CD14-positive monocyte (primary cell): ENCODE results near the gene ELP6. TPM values are rescaled to one million over a fixed set of nuclear protein-coding genes. Genes with fewer than 3 reads are reported as not detected.
"Not testable (repeated sequence)": the region's sequence is repeated elsewhere in the genome, so short reads cannot be mapped to it uniquely, and the experiment has no call there.

Experiments
- DNase-seq, 3 donors: peaks; one replicate each; pipeline ENCODE4 v3.0.0-alpha.2; 2011 to 2022
- H2AFZ ChIP-seq: 2 replicates; pipeline ENCODE4 v1.6.0; 2012; ENCODE audit warnings: mild to moderate bottlenecking, low read depth, low read length, inconsistent platforms; ENCODE audit not compliant: insufficient read depth, poor library complexity, severe bottlenecking
- H3K27ac ChIP-seq, 2 donors: 1 replicate in 1 of 2; 2 replicates in 1 of 2; pipeline ENCODE4 v1.5.1; 2012 to 2013; ENCODE audit warnings: low read length in 2 of 2, control low read depth in 1 of 2, inconsistent platforms in 1 of 2, low read depth in 1 of 2, mild to moderate bottlenecking in 1 of 2
- H3K27me3 ChIP-seq, 2 donors: one replicate each; pipeline versions ENCODE4 v1.6.0 to v1.6.1; 2011 to 2013; ENCODE audit warnings: low read length in 2 of 2; ENCODE audit not compliant: control insufficient read depth in 2 of 2, insufficient read depth in 2 of 2
- H3K36me3 ChIP-seq, 2 donors: replicated peaks in 1 of 2; 1 replicate in 1 of 2; 2 replicates in 1 of 2; pipeline versions ENCODE4 v1.5.1 to v1.6.1; 2012 to 2013; ENCODE audit warnings: low read length in 2 of 2, control low read depth in 1 of 2, inconsistent platforms in 1 of 2, mild to moderate bottlenecking in 1 of 2; ENCODE audit not compliant: insufficient read depth in 2 of 2, control insufficient read depth in 1 of 2
- H3K4me1 ChIP-seq, 2 donors: 1 replicate in 1 of 2; 2 replicates in 1 of 2; pipeline versions ENCODE4 v1.5.1 to v1.6.1; 2012 to 2013; ENCODE audit warnings: low read length in 2 of 2, control low read depth in 1 of 2, inconsistent platforms in 1 of 2, mild to moderate bottlenecking in 1 of 2, moderate library complexity in 1 of 2; ENCODE audit not compliant: insufficient read depth in 2 of 2, control insufficient read depth in 1 of 2
- H3K4me2 ChIP-seq: replicated peaks from 2 replicates; pipeline ENCODE3; 2012; ENCODE audit warnings: low read length, moderate library complexity, mild to moderate bottlenecking; ENCODE audit not compliant: poor library complexity, severe bottlenecking; ENCODE audit errors: extremely low read depth
- H3K4me3 ChIP-seq, 3 experiments: fragments of 200-600 bp in 1 of 3; sonication (generic) in 1 of 3; replicated peaks in 1 of 3; 1 replicate in 2 of 3; 2 replicates in 1 of 3; pipeline ENCODE4 v1.5.1; 2011 to 2013; ENCODE audit warnings: low read length in 3 of 3, mild to moderate bottlenecking in 3 of 3, control low read depth in 2 of 3, low read depth in 2 of 3, inconsistent platforms in 1 of 3, moderate library complexity in 1 of 3
- H3K79me2 ChIP-seq: 2 replicates; pipeline ENCODE4 v1.6.0; 2012; ENCODE audit warnings: mild to moderate bottlenecking, control low read depth, inconsistent platforms, low read length, moderate library complexity; ENCODE audit not compliant: insufficient read depth
- H3K9ac ChIP-seq: 2 replicates; pipeline ENCODE4 v1.6.0; 2017; ENCODE audit warnings: low read length, mild to moderate bottlenecking; ENCODE audit not compliant: insufficient read depth, poor library complexity, severe bottlenecking
- H3K9me3 ChIP-seq, 2 donors: replicated peaks in 1 of 2; 1 replicate in 1 of 2; 2 replicates in 1 of 2; pipeline versions ENCODE4 v1.5.1 to v1.6.1; 2012 to 2013; ENCODE audit warnings: low read length in 2 of 2, control low read depth in 1 of 2; ENCODE audit not compliant: control insufficient read depth in 1 of 2, insufficient read depth in 1 of 2
- H4K20me1 ChIP-seq: 2 replicates; pipeline ENCODE4 v1.6.0; 2012; ENCODE audit warnings: mild to moderate bottlenecking, low read length, control low read depth, moderate library complexity; ENCODE audit not compliant: insufficient read depth
- H3K27ac Mint-ChIP-seq, 7 donors: one replicate each; pipeline ENCODE4 v1.8.0; 2020; ENCODE audit warnings: mild to moderate bottlenecking in 7 of 7, mixed read lengths in 7 of 7, moderate library complexity in 6 of 7, inconsistent platforms in 2 of 7
- H3K27me3 Mint-ChIP-seq, 3 donors: one replicate each; pipeline ENCODE4 v1.8.0; 2021 to 2022; ENCODE audit warnings: low read depth in 3 of 3, mild to moderate bottlenecking in 3 of 3, mixed read lengths in 3 of 3, moderate library complexity in 3 of 3, inconsistent platforms in 1 of 3
- H3K36me3 Mint-ChIP-seq, 2 donors: one replicate each; pipeline ENCODE4 v1.8.0; 2020; ENCODE audit warnings: mixed read lengths in 2 of 2, inconsistent platforms in 1 of 2, mild to moderate bottlenecking in 1 of 2
- H3K4me1 Mint-ChIP-seq: one replicate; pipeline ENCODE4 v1.8.0; 2020; ENCODE audit warnings: mild to moderate bottlenecking, mixed read lengths
- H3K4me3 Mint-ChIP-seq, 2 donors: one replicate each; pipeline ENCODE4 v1.8.0; 2020; ENCODE audit warnings: mild to moderate bottlenecking in 2 of 2, mixed read lengths in 2 of 2, moderate library complexity in 1 of 2
- H3K9me3 Mint-ChIP-seq, 7 donors: one replicate each; pipeline ENCODE4 v1.8.0; 2020 to 2022; ENCODE audit warnings: mixed read lengths in 7 of 7, mild to moderate bottlenecking in 6 of 7, moderate library complexity in 6 of 7, inconsistent platforms in 2 of 7
- WGBS: methylation state at CpG from one replicate; pipeline ENCODE4 v1.1.5; 2013; ENCODE audit warnings: missing lambda C conversion rate; ENCODE audit not compliant: insufficient coverage; 5-methylcytosine and 5-hydroxymethylcytosine counted together
- intact Hi-C, 2 donors: fragments of 100-400 bp; cut with micrococcal nuclease; formaldehyde crosslinking; loops; one replicate each; pipeline versions ENCODE4 v1.15.0 to v1.15.1; 2023
- polyA plus RNA-seq, 3 donors: library from polyadenylated mRNA; depleted of rRNA in 1 of 3; unstranded in 2 of 3; stranded (reverse) in 1 of 3; fragments of 300-500 nt in 2 of 3; fragments of >200 nt in 1 of 3; fragmentation: Illumina TruSeq in 2 of 3; gene quantifications; 1 replicate in 2 of 3; 2 replicates in 1 of 3; pipeline ENCODE4 v1.2.3, GENCODE V29; 2012 to 2021
- TF ChIP-seq, protein P1 (sequence below): fragments of 200-600 bp; IDR thresholded peaks from one replicate; pipeline ENCODE4 v1.8.0; 2022; ENCODE audit warnings: antibody characterized with exemption, mild to moderate bottlenecking

The ELP6 gene
- polyA plus RNA-seq, 3 donors, result 14.0 to 18.3 (median 14.9) TPM

- no peak overlapping the region for H3K27ac ChIP-seq
Observed at GRCh38 chr3:47464588-47464987, 48.9 kb downstream of the ELP6 start.

DNA sequence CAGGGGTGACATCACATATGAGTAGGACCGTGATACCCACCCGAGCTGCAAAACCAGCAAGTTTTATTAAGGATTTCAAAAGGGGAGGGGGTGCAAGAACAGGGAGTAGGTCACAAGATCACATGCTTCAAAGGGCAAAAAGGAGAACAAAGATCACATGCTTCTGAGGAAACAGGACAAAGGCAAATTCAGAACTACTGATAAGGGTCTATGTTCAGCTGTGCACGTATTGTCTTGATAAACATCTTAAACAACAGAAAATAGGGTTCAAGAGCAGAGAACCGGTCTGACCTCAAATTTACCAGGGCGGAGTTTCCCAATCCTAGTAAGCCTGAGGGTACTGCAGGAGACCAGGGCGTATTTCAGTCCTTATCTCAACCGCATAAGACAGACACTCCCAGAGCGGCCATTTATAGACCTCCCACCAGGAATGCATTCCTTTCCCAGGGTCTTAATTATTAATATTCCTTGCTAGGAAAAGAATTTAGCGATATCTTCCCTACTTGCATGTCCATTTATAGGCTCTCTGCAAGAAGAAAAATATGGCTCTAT, 53.9 kb downstream of the ELP6 start:
- Mint-ChIP-seq H3K4me1 (peaks cover 30% of the 10 kb centered on the region), H3K36me3 (peaks cover 8 to 14% of the 10 kb centered on the region in 2 donors), H3K9me3 (peaks cover 12 to 20% (median 15%) of the 10 kb centered on the region in 7 donors)
- DNase-seq, H3K9ac ChIP-seq, H3K27me3 ChIP-seq, H3K27ac ChIP-seq, intact Hi-C loops, H3K4me3 ChIP-seq, H3K4me3 Mint-ChIP-seq, H3K27ac Mint-ChIP-seq, H3K4me2 ChIP-seq, H2AFZ ChIP-seq, H3K27me3 Mint-ChIP-seq, H3K36me3 ChIP-seq: not testable (repeated sequence)
- peaks cover 81% of the 10 kb centered on the region for H3K79me2 ChIP-seq
- H4K20me1 ChIP-seq, result peaks cover 81% of the 10 kb centered on the region
- peaks cover 13 to 19% of the 10 kb centered on the region in 2 donors for H3K4me1 ChIP-seq
- 64% methylated on average over 5 of the region's 9 CpGs for WGBS
- H3K9me3 ChIP-seq, result peaks cover 6 to 14% of the 10 kb centered on the region in 2 donors

More at GRCh38 chr3:47464588-47464987, 48.9 kb downstream of the ELP6 start:
- Histone ChIP-seq H3K4me3 (no peak overlapping the region), H3K79me2 (peaks cover 63% of the 10 kb centered on the region), H3K9me3 (peaks cover 0 to 8% of the 10 kb centered on the region in 2 donors), H3K4me1 (peaks cover 32 to 37% of the 10 kb centered on the region in 2 donors), H3K4me2 (peak overlapping the region; percentile 34), H3K36me3 (no peaks in the 10 kb centered on the region), H4K20me1 (peaks cover 81% of the 10 kb centered on the region), H3K9ac (no peak overlapping the region), H2AFZ (no peak overlapping the region), H3K27me3 (no peaks in the 10 kb centered on the region)
- intact Hi-C loops, result no loop called here
- peak overlapping the region; percentile 9 to 66 (median 52) for H3K27ac Mint-ChIP-seq
- peaks cover 3 to 13% of the 10 kb centered on the region in 2 donors for H3K36me3 Mint-ChIP-seq
- peaks cover 41% of the 10 kb centered on the region for H3K4me1 Mint-ChIP-seq
- DNase-seq, result peak; percentile 39 to 72 (median 66)
- WGBS, result no CpG with 5 or more reads among the region's 1 CpG
- H3K9me3 Mint-ChIP-seq, result peaks cover 8 to 19% (median 10%) of the 10 kb centered on the region in 7 donors
- TF ChIP-seq, protein P1, sequence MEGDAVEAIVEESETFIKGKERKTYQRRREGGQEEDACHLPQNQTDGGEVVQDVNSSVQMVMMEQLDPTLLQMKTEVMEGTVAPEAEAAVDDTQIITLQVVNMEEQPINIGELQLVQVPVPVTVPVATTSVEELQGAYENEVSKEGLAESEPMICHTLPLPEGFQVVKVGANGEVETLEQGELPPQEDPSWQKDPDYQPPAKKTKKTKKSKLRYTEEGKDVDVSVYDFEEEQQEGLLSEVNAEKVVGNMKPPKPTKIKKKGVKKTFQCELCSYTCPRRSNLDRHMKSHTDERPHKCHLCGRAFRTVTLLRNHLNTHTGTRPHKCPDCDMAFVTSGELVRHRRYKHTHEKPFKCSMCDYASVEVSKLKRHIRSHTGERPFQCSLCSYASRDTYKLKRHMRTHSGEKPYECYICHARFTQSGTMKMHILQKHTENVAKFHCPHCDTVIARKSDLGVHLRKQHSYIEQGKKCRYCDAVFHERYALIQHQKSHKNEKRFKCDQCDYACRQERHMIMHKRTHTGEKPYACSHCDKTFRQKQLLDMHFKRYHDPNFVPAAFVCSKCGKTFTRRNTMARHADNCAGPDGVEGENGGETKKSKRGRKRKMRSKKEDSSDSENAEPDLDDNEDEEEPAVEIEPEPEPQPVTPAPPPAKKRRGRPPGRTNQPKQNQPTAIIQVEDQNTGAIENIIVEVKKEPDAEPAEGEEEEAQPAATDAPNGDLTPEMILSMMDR, result no peak
- no peak overlapping the region for H3K4me3 Mint-ChIP-seq
- H3K27me3 Mint-ChIP-seq, result no peaks in the 10 kb centered on the region
